H1 (cell line): Measurements from ENCODE around the gene NAV2. TPM values are rescaled to one million over a fixed set of nuclear protein-coding genes. Genes with fewer than 3 reads are reported as not detected.

Experiments
- CTCF ChIA-PET: fragments of 300-600 bp; sonication (Branson Sonifier 250); formaldehyde crosslinking; loops from one replicate; lab custom pipeline; 2021; ENCODE audit not compliant: partially characterized antibody; lab: Charles Lee
- POLR2A ChIA-PET: fragments of 300-600 bp; sonication (Branson Sonifier 250); formaldehyde crosslinking; loops from one replicate; lab custom pipeline; 2021; ENCODE audit warnings: inconsistent platforms; ENCODE audit not compliant: partially characterized antibody; lab: Charles Lee
- DNase-seq, 2 experiments: peaks; one replicate each; pipeline versions ENCODE4 v3.0.0 to v3.0.0-alpha.2; 2010 to 2022; ENCODE audit warnings: low spot score in 2 of 2, low read depth in 1 of 2, mixed read lengths in 1 of 2
- FAIRE-seq: peaks from 2 replicates; lab custom pipeline; 2011; peaks lifted over from hg19 to GRCh38; lab: Jason Lieb, UNC
- H2AFZ ChIP-seq: 2 replicates; pipeline ENCODE4 v1.8.1; 2012; ENCODE audit warnings: low read length, inconsistent platforms
- H2AK5ac ChIP-seq: 2 replicates; pipeline ENCODE4 v1.6.1; 2013; ENCODE audit warnings: low read depth, low read length
- H2BK120ac ChIP-seq: replicated peaks from 2 replicates; pipeline ENCODE3; 2013; ENCODE audit warnings: low read depth, low read length, inconsistent platforms
- H2BK12ac ChIP-seq: 2 replicates; pipeline ENCODE4 v1.6.1; 2013; ENCODE audit warnings: low read depth, low read length
- H2BK15ac ChIP-seq: 2 replicates; pipeline ENCODE4 v1.6.1; 2013; ENCODE audit warnings: low read length
- H2BK20ac ChIP-seq: 2 replicates; pipeline ENCODE4 v1.6.1; 2013; ENCODE audit warnings: low read length
- H2BK5ac ChIP-seq: 2 replicates; pipeline ENCODE4 v1.6.1; 2013; ENCODE audit warnings: low read depth, low read length
- H3K14ac ChIP-seq: 2 replicates; pipeline ENCODE4 v1.6.1; 2013; ENCODE audit warnings: inconsistent platforms; ENCODE audit not compliant: insufficient read length
- H3K18ac ChIP-seq: 2 replicates; pipeline ENCODE4 v1.6.1; 2013; ENCODE audit warnings: low read length; ENCODE audit errors: extremely low read depth
- H3K23ac ChIP-seq: 2 replicates; pipeline ENCODE4 v1.6.1; 2013; ENCODE audit warnings: inconsistent platforms; ENCODE audit not compliant: insufficient read length
- H3K23me2 ChIP-seq: 2 replicates; pipeline ENCODE4 v1.6.1; 2013; ENCODE audit warnings: low read depth, low read length
- H3K27ac ChIP-seq: 2 replicates; pipeline ENCODE4 v1.6.1; 2011; ENCODE audit warnings: low read depth, low read length, inconsistent platforms
- H3K27me3 ChIP-seq, 4 experiments: replicated peaks in 1 of 4; 1 replicate in 1 of 4; 2 replicates in 3 of 4; pipeline versions ENCODE4 v1.6.1 to v1.8.1; 2011 to 2013; ENCODE audit warnings: low read length in 3 of 4, mild to moderate bottlenecking in 3 of 4, inconsistent platforms in 2 of 4, mixed read lengths in 2 of 4, moderate library complexity in 1 of 4; ENCODE audit not compliant: control insufficient read depth in 3 of 4, insufficient read depth in 3 of 4; ENCODE audit errors: extremely low read depth in 1 of 4
- H3K36me3 ChIP-seq, 4 experiments: 2 replicates each; pipeline versions ENCODE4 v1.6.1 to v1.8.1; 2011 to 2013; ENCODE audit warnings: mild to moderate bottlenecking in 4 of 4, low read length in 3 of 4, moderate library complexity in 2 of 4, control low read depth in 1 of 4, inconsistent platforms in 1 of 4; ENCODE audit not compliant: insufficient read depth in 4 of 4, control insufficient read depth in 2 of 4
- H3K4ac ChIP-seq: replicated peaks from 2 replicates; pipeline ENCODE3; 2013; ENCODE audit warnings: low read length, low read depth, mixed read lengths, inconsistent platforms; ENCODE audit not compliant: insufficient read length
- H3K4me1 ChIP-seq, 4 experiments: replicated peaks in 1 of 4; 1 replicate in 1 of 4; 2 replicates in 3 of 4; pipeline versions ENCODE4 v1.6.1 to v1.8.1; 2011 to 2013; ENCODE audit warnings: low read length in 3 of 4, inconsistent platforms in 2 of 4, mixed read lengths in 1 of 4; ENCODE audit not compliant: insufficient read depth in 4 of 4, control insufficient read depth in 3 of 4
- H3K4me2 ChIP-seq, 2 experiments: 2 replicates each; pipeline versions ENCODE4 v1.6.1 to v1.8.1; 2011 to 2013; ENCODE audit warnings: low read depth in 2 of 2, low read length in 2 of 2, control low read depth in 1 of 2, inconsistent platforms in 1 of 2, mild to moderate bottlenecking in 1 of 2; ENCODE audit not compliant: insufficient read depth in 1 of 2
- H3K4me3 ChIP-seq, 4 experiments: fragments of 200-600, 300-600 bp in 1 of 4; sonication (generic), shearing (Covaris generic), sonication (Bioruptor Twin) in 1 of 4; 2 replicates each; pipeline versions ENCODE4 v1.5.1 to v1.8.1; 2011 to 2016; ENCODE audit warnings: low read length in 4 of 4, low read depth in 3 of 4, control low read depth in 2 of 4, inconsistent platforms in 2 of 4, mild to moderate bottlenecking in 2 of 4, mixed read lengths in 1 of 4, moderate library complexity in 1 of 4; ENCODE audit not compliant: insufficient read depth in 2 of 4; ENCODE audit errors: extremely low read depth in 1 of 4
- H3K56ac ChIP-seq: replicated peaks from 2 replicates; pipeline ENCODE3; 2013; ENCODE audit warnings: low read depth, mild to moderate bottlenecking, mixed read lengths, low read length, inconsistent platforms; ENCODE audit not compliant: insufficient read length
- H3K79me1 ChIP-seq: 2 replicates; pipeline ENCODE4 v1.6.1; 2013; ENCODE audit warnings: low read depth, low read length, control low read depth
- H3K79me2 ChIP-seq, 2 experiments: 2 replicates each; pipeline versions ENCODE4 v1.6.1 to v1.8.1; 2012 to 2013; ENCODE audit warnings: low read length in 2 of 2, mild to moderate bottlenecking in 2 of 2, inconsistent platforms in 1 of 2; ENCODE audit not compliant: insufficient read depth in 2 of 2, control insufficient read depth in 1 of 2
- H3K9ac ChIP-seq, 4 experiments: replicated peaks in 1 of 4; 1 replicate in 1 of 4; 2 replicates in 3 of 4; pipeline versions ENCODE4 v1.6.1 to v1.8.1; 2011 to 2013; ENCODE audit warnings: low read depth in 3 of 4, low read length in 3 of 4, control low read depth in 2 of 4, mild to moderate bottlenecking in 2 of 4, moderate library complexity in 2 of 4, inconsistent platforms in 1 of 4; ENCODE audit errors: extremely low read depth in 1 of 4
- H3K9me3 ChIP-seq, 2 experiments: 2 replicates each; pipeline versions ENCODE4 v1.6.1 to v1.8.1; 2012 to 2013; ENCODE audit warnings: mild to moderate bottlenecking in 2 of 2, moderate library complexity in 2 of 2, control low read depth in 1 of 2, inconsistent platforms in 1 of 2, low read depth in 1 of 2, low read length in 1 of 2, mixed read lengths in 1 of 2; ENCODE audit not compliant: insufficient read depth in 2 of 2
- H4K20me1 ChIP-seq, 2 experiments: replicated peaks in 1 of 2; 2 replicates each; pipeline versions ENCODE3 to v1.8.1; 2011 to 2013; ENCODE audit warnings: inconsistent platforms in 2 of 2, low read length in 2 of 2, mild to moderate bottlenecking in 1 of 2; ENCODE audit not compliant: insufficient read depth in 2 of 2, control insufficient read depth in 1 of 2
- H4K5ac ChIP-seq: 2 replicates; pipeline ENCODE4 v1.6.1; 2013; ENCODE audit warnings: low read length, low read depth, mixed read lengths, inconsistent platforms; ENCODE audit not compliant: insufficient read length
- H4K8ac ChIP-seq: 2 replicates; pipeline ENCODE4 v1.8.0; 2013; ENCODE audit warnings: mild to moderate bottlenecking, moderate library complexity, low read length, inconsistent platforms; ENCODE audit not compliant: insufficient read depth; ENCODE audit errors: extremely low read depth
- H4K91ac ChIP-seq: replicated peaks from 2 replicates; pipeline ENCODE3; 2013; ENCODE audit warnings: low read length, mixed read lengths, inconsistent platforms; ENCODE audit not compliant: insufficient read length
- BACH1 ChIP-seq: IDR thresholded peaks from 2 replicates; pipeline ENCODE4 v1.6.1; 2012; ENCODE audit warnings: low read length, improper control_type of control experiment
- CBX8 ChIP-seq: fragments of 300-800, 300-1000 bp; sonication (generic); IDR thresholded peaks from 2 replicates; pipeline ENCODE4 v1.7.1; 2016; ENCODE audit warnings: low read depth, low read length, borderline replicate concordance
- EGR1 ChIP-seq: IDR thresholded peaks from 2 replicates; pipeline ENCODE4 v1.6.1; 2011; ENCODE audit warnings: low read depth, low read length, borderline replicate concordance
- EP300 ChIP-seq, 2 experiments: IDR thresholded peaks; 1 replicate in 1 of 2; 2 replicates in 1 of 2; pipeline ENCODE4 v1.6.1; 2011 to 2012; ENCODE audit warnings: low read depth in 2 of 2, low read length in 2 of 2, mild to moderate bottlenecking in 2 of 2, borderline replicate concordance in 1 of 2, inconsistent platforms in 1 of 2, moderate library complexity in 1 of 2
- NRF1 ChIP-seq: IDR thresholded peaks from 2 replicates; pipeline ENCODE4 v1.6.1; 2011; ENCODE audit warnings: mild to moderate bottlenecking, low read depth, low read length, improper control_type of control experiment
- RBBP5 ChIP-seq: IDR thresholded peaks from 2 replicates; pipeline ENCODE4 v1.7.1; 2012; ENCODE audit warnings: low read depth, mild to moderate bottlenecking, inconsistent platforms, low read length, moderate library complexity, borderline replicate concordance
- TAF7 ChIP-seq: optimal IDR thresholded peaks from 2 replicates; pipeline ENCODE3; 2011; ENCODE audit warnings: low read depth, mild to moderate bottlenecking, inconsistent platforms, low read length, moderate library complexity, borderline replicate concordance
- TEAD4 ChIP-seq: IDR thresholded peaks from 2 replicates; pipeline ENCODE4 v1.6.1; 2012; ENCODE audit warnings: low read depth, low read length, inconsistent platforms, mixed read lengths
- WGBS, 2 experiments: shearing (Covaris generic) in 1 of 2; methylation state at CpG; one replicate each; pipeline versions ENCODE4 v1.1.6 to v1.1.7; 2013 to 2015; ENCODE audit warnings: low lambda C conversion rate in 2 of 2, mixed read lengths in 2 of 2, inconsistent platforms in 1 of 2, low coverage in 1 of 2, missing lambda C conversion rate in 1 of 2; ENCODE audit not compliant: insufficient replicate concordance in 2 of 2, insufficient coverage in 1 of 2, insufficient read length in 1 of 2; ENCODE audit errors: extremely low coverage in 1 of 2, missing lambda C conversion rate in 1 of 2; 5-methylcytosine and 5-hydroxymethylcytosine counted together
- polyA plus RNA-seq, 7 experiments: library from polyadenylated mRNA; depleted of rRNA in 3 of 7; stranded (reverse) in 5 of 7; unstranded in 2 of 7; fragments of >200 nt in 5 of 7; fragments of 200-250 nt in 2 of 7; gene quantifications; 1 replicate in 5 of 7; 2 replicates in 1 of 7; 4 replicates in 1 of 7; pipeline versions ENCODE4 v1.2.1 to v1.2.3, GENCODE V29; 2011 to 2013; ENCODE audit warnings: missing spikeins in 2 of 7, mixed read lengths in 2 of 7
- total RNA-seq: library from RNA; stranded (reverse); fragmentation: NEBNext Ultra II Directional; extraction: Animal tissue kit (Norgen Biotek cat#: 25700); gene quantifications from 2 replicates; pipeline ENCODE4 v1.2.1, GENCODE V29; 2021
- TF ChIP-seq, protein P1 (sequence below): IDR thresholded peaks from 2 replicates; pipeline ENCODE4 v1.6.1; 2012; ENCODE audit warnings: low read length, inconsistent platforms

The NAV2 gene
- total and polyA plus RNA-seq, 2 of the 8 experiments (the other 6 are each of a cell fraction or from before 2014, with no cell fraction given), result 35.6 to 73.6 TPM

DNA sequence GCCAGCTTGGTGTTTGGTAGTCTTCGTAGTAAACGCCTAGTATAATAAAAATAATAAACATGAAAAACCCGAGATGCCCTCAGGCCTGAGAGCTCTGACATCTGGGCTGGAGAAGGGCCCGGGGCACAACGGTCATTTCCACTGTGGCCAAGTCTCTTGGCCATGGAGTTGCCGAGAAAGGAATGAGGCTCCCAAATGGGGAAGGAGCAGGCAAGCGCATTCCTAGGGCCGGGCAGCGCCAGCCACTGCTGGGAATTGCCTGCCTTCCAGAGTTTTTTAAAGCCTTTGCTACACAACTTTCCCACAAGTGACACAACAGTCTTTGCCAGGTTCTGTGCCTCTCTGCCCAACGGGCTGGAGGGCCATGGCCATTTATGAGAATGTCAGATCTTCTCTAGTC, 103.4 kb downstream of the NAV2 start:
- peak overlapping the region; percentile 99 for H2AK5ac ChIP-seq
- no peak overlapping the region for H2BK15ac ChIP-seq
- peaks cover 7% of the 10 kb centered on the region; the same call in 1 of the 2 replicates for H3K23me2 ChIP-seq
- H3K27me3 ChIP-seq, result no peaks in the 10 kb centered on the region
- peaks cover 10% of the 10 kb centered on the region for H3K79me1 ChIP-seq
- no peak overlapping the region for H3K14ac ChIP-seq
- H3K9ac ChIP-seq, result peak overlapping the region in 2 of 4 experiments; percentile 26 to 44; a peak in 4 of 7 replicates
- peak overlapping the region; percentile 7 for H3K23ac ChIP-seq
- H2AFZ ChIP-seq, result no peak overlapping the region
- peak overlapping the region; percentile 77 for H2BK20ac ChIP-seq
- H3K4me3 ChIP-seq, result peak overlapping the region in 2 of 4 experiments; percentile 8 to 46; a peak in 1 of 8 replicates
- peaks cover 0 to 72% of the 10 kb centered on the region in 2 experiments; a peak in 3 of 4 replicates for H3K79me2 ChIP-seq
- no peak for TF ChIP-seq RBBP5
- no peak for TF ChIP-seq NRF1
- no peak for TF ChIP-seq CBX8
- no peak for TF ChIP-seq EP300 (IDR thresholded peaks at IDR 0.05; ENCODE audit: borderline replicate concordance in 1 of 2, low read depth in 2 of 2, low read length in 2 of 2)
- no peak for TF ChIP-seq TAF7
- no peak for TF ChIP-seq BACH1
- TF ChIP-seq TEAD4, result peak; percentile 69
- TF ChIP-seq EGR1, result no peak
- TF ChIP-seq, protein P1, sequence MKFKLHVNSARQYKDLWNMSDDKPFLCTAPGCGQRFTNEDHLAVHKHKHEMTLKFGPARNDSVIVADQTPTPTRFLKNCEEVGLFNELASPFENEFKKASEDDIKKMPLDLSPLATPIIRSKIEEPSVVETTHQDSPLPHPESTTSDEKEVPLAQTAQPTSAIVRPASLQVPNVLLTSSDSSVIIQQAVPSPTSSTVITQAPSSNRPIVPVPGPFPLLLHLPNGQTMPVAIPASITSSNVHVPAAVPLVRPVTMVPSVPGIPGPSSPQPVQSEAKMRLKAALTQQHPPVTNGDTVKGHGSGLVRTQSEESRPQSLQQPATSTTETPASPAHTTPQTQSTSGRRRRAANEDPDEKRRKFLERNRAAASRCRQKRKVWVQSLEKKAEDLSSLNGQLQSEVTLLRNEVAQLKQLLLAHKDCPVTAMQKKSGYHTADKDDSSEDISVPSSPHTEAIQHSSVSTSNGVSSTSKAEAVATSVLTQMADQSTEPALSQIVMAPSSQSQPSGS, result no peak
- TF ChIP-seq, all 59 proteins: peak for 1
- H3K4me2 ChIP-seq, result peak overlapping the region; percentile 73 to 79
- H3K56ac ChIP-seq, result peak overlapping the region; percentile 36
- no peaks in the 10 kb centered on the region for H3K9me3 ChIP-seq
- CTCF ChIA-PET, result interaction anchor here (0.8 to 8.0 kb wide), 7 partner anchors 11 to 235 kb away, joined by 3 to 88 read pairs (median 8); no protein-coding TSS in a partner anchor
- peak overlapping the region; percentile 99 for H2BK12ac ChIP-seq
- peak overlapping the region; percentile 91 for H4K91ac ChIP-seq
- no peaks in the 10 kb centered on the region for H4K20me1 ChIP-seq
- whole genome bisulfite sequencing, 2 experiments, result 55% methylated on average over 10 of the region's 10 CpGs; no CpG with 5 or more reads in 1 of the 2 experiments
- H4K5ac ChIP-seq, result peak overlapping the region; percentile 76
- peak overlapping the region; percentile 99 for H3K18ac ChIP-seq
- peaks cover 29 to 54% (median 49%) of the 10 kb centered on the region in 4 experiments for H3K4me1 ChIP-seq
- peak overlapping the region; percentile 93 for H2BK120ac ChIP-seq
- POLR2A ChIA-PET, result interaction anchor here (0.7 to 5.0 kb wide), 4 partner anchors 9 to 39 kb away, joined by 3 to 37 read pairs (median 10); no protein-coding TSS in a partner anchor
- 0 out of 8 replicates have a peak, but pooled peaks cover 0 to 4% (median 0%) of the 10 kb centered on the region in 4 experiments for H3K36me3 ChIP-seq
- peak overlapping the region; percentile 39; the same call in 1 of the 2 replicates for H4K8ac ChIP-seq
- peak overlapping the region; percentile 89 for H3K27ac ChIP-seq
- no peak for DNase-seq
- FAIRE-seq, result no peak
- H3K4ac ChIP-seq, result peak overlapping the region; percentile 94
- H2BK5ac ChIP-seq, result peak overlapping the region; percentile 99
